NCI-H1092 treated with DMSO at 0.1 percent for 48 hours (cell line): ENCODE measurements around the gene PSD.

Experiments used
- DNase-seq: peaks from one replicate; lab custom pipeline; 2025; lab: John Stamatoyannopoulos, UW

PSD gene

GRCh38 chr10:102389894-102390293 lies 28.7 kb downstream of the PSD start:
- no peak for DNase-seq

GRCh38 chr10:102384606-102385429 lies 33.8 kb downstream of the PSD start:
- no peak for DNase-seq

- DNase-seq, result no peak
Observed at GRCh38 chr10:102384053-102384452, 34.5 kb downstream of the PSD start.

GRCh38 chr10:102382871-102383270 lies 35.7 kb downstream of the PSD start:
- no peak for DNase-seq

- no peak for DNase-seq
Observed at GRCh38 chr10:102381983-102382382, 36.6 kb downstream of the PSD start.

GRCh38 chr10:102379383-102379782 lies 39.2 kb downstream of the PSD start:
- DNase-seq, result no peak

GRCh38 chr10:102376901-102377300 lies 41.7 kb downstream of the PSD start:
- DNase-seq, result no peak

- DNase-seq, result no peak
Observed at GRCh38 chr10:102375867-102376266, 42.7 kb downstream of the PSD start.

GRCh38 chr10:102375250-102375649 lies 43.3 kb downstream of the PSD start:
- DNase-seq, result no peak

GRCh38 chr10:102371295-102371694 lies 47.3 kb downstream of the PSD start:
- no peak for DNase-seq

GRCh38 chr10:102368077-102368476 lies 50.5 kb downstream of the PSD start:
- DNase-seq, result no peak

- DNase-seq, result no peak
Observed at GRCh38 chr10:102367441-102367840, 51.1 kb downstream of the PSD start.

- DNase-seq, result no peak
Observed at GRCh38 chr10:102358712-102359382, 59.7 kb downstream of the PSD start.

- DNase-seq, result no peak
Observed at GRCh38 chr10:102354451-102354850, 64.1 kb downstream of the PSD start.
